ENCODE results near the gene DOK6.

The DOK6 gene

GRCh38 chr18:69686861-69687260, 286.2 kb downstream of the DOK6 start:
- Histone ChIP-seq H3K4me3 (ENCODE audit: low read length) (no peak overlapping the region), H3K9ac (ENCODE audit: low read depth, low read length) (no peak overlapping the region), H3K9me3 (ENCODE audit: insufficient read depth, low read depth, low read length) (no peaks in the 10 kb centered on the region), H3K36me3 (ENCODE audit: insufficient read depth, low read length) (no peaks in the 10 kb centered on the region), H3K4me1 (ENCODE audit: insufficient read depth, low read length) (0 out of 2 replicates have a peak, but pooled peaks cover 5% of the 10 kb centered on the region), H3K27me3 (ENCODE audit: insufficient read depth, low read length) (no peaks in the 10 kb centered on the region), H3K27ac (ENCODE audit: low read depth, low read length) (no peak overlapping the region)
- WGBS = no CpG with 5 or more reads among the region's 1 CpG

GRCh38 chr18:69689121-69689759, 288.6 kb downstream of the DOK6 start:
- H3K27me3 ChIP-seq (ENCODE audit: insufficient read depth, low read length) = no peaks in the 10 kb centered on the region
- no peaks in the 10 kb centered on the region for H3K9me3 ChIP-seq (ENCODE audit: insufficient read depth, low read depth, low read length)
- H3K27ac ChIP-seq (ENCODE audit: low read depth, low read length) = no peak overlapping the region
- H3K9ac ChIP-seq (ENCODE audit: low read depth, low read length) = no peak overlapping the region
- H3K4me3 ChIP-seq (ENCODE audit: low read length) = no peak overlapping the region
- no peaks in the 10 kb centered on the region for H3K36me3 ChIP-seq (ENCODE audit: insufficient read depth, low read length)
- no peaks in the 10 kb centered on the region for H3K4me1 ChIP-seq (ENCODE audit: insufficient read depth, low read length)
- 100% methylated on average over 1 of the region's 2 CpGs for WGBS

GRCh38 chr18:69691008-69691760, 290.5 kb downstream of the DOK6 start:
- Histone ChIP-seq H3K27ac (ENCODE audit: low read depth, low read length) (no peak overlapping the region), H3K4me1 (ENCODE audit: insufficient read depth, low read length) (no peaks in the 10 kb centered on the region), H3K4me3 (ENCODE audit: low read length) (no peak overlapping the region), H3K36me3 (ENCODE audit: insufficient read depth, low read length) (no peaks in the 10 kb centered on the region), H3K9me3 (ENCODE audit: insufficient read depth, low read depth, low read length) (no peaks in the 10 kb centered on the region), H3K27me3 (ENCODE audit: insufficient read depth, low read length) (no peaks in the 10 kb centered on the region), H3K9ac (ENCODE audit: low read depth, low read length) (no peak overlapping the region)
- 84% methylated on average over 2 of the region's 5 CpGs for WGBS

GRCh38 chr18:69697069-69697468, 296.4 kb downstream of the DOK6 start:
- Histone ChIP-seq H3K27ac (ENCODE audit: low read depth, low read length) (no peak overlapping the region), H3K27me3 (ENCODE audit: insufficient read depth, low read length) (no peaks in the 10 kb centered on the region), H3K9ac (ENCODE audit: low read depth, low read length) (no peak overlapping the region), H3K4me3 (ENCODE audit: low read length) (no peak overlapping the region), H3K36me3 (ENCODE audit: insufficient read depth, low read length) (no peaks in the 10 kb centered on the region), H3K4me1 (ENCODE audit: insufficient read depth, low read length) (no peaks in the 10 kb centered on the region), H3K9me3 (ENCODE audit: insufficient read depth, low read depth, low read length) (no peaks in the 10 kb centered on the region)

GRCh38 chr18:69697689-69698088, 297.0 kb downstream of the DOK6 start:
- 98% methylated on average over 2 of the region's 3 CpGs for WGBS
- H3K9ac ChIP-seq (ENCODE audit: low read depth, low read length) = no peak overlapping the region
- no peaks in the 10 kb centered on the region for H3K9me3 ChIP-seq (ENCODE audit: insufficient read depth, low read depth, low read length)
- H3K4me1 ChIP-seq (ENCODE audit: insufficient read depth, low read length) = no peaks in the 10 kb centered on the region
- H3K4me3 ChIP-seq (ENCODE audit: low read length) = no peak overlapping the region
- H3K27me3 ChIP-seq (ENCODE audit: insufficient read depth, low read length) = no peaks in the 10 kb centered on the region
- H3K27ac ChIP-seq (ENCODE audit: low read depth, low read length) = no peak overlapping the region
- H3K36me3 ChIP-seq (ENCODE audit: insufficient read depth, low read length) = no peaks in the 10 kb centered on the region

- Histone ChIP-seq H3K4me1 (ENCODE audit: insufficient read depth, low read length) (peaks cover 9% of the 10 kb centered on the region), H3K27me3 (ENCODE audit: insufficient read depth, low read length) (peaks cover 20% of the 10 kb centered on the region), H3K9me3 (ENCODE audit: insufficient read depth, low read depth, low read length) (no peaks in the 10 kb centered on the region), H3K4me3 (ENCODE audit: low read length) (no peak overlapping the region), H3K36me3 (ENCODE audit: insufficient read depth, low read length) (no peaks in the 10 kb centered on the region), H3K9ac (ENCODE audit: low read depth, low read length) (no peak overlapping the region), H3K27ac (ENCODE audit: low read depth, low read length) (no peak overlapping the region)
- WGBS = 100% methylated on average over 1 of the region's 2 CpGs
Observed at GRCh38 chr18:69701305-69701704, 300.6 kb downstream of the DOK6 start.

GRCh38 chr18:69703461-69703860, 302.8 kb downstream of the DOK6 start:
- Histone ChIP-seq H3K27ac (ENCODE audit: low read depth, low read length) (no peak overlapping the region), H3K36me3 (ENCODE audit: insufficient read depth, low read length) (no peaks in the 10 kb centered on the region), H3K4me1 (ENCODE audit: insufficient read depth, low read length) (peaks cover 9% of the 10 kb centered on the region), H3K27me3 (ENCODE audit: insufficient read depth, low read length) (peaks cover 29% of the 10 kb centered on the region), H3K9me3 (ENCODE audit: insufficient read depth, low read depth, low read length) (no peaks in the 10 kb centered on the region), H3K9ac (ENCODE audit: low read depth, low read length) (no peak overlapping the region), H3K4me3 (ENCODE audit: low read length) (no peak overlapping the region)

GRCh38 chr18:69705987-69706386, 305.3 kb downstream of the DOK6 start:
- Histone ChIP-seq H3K27me3 (ENCODE audit: insufficient read depth, low read length) (peaks cover 29% of the 10 kb centered on the region), H3K9me3 (ENCODE audit: insufficient read depth, low read depth, low read length) (no peaks in the 10 kb centered on the region), H3K4me1 (ENCODE audit: insufficient read depth, low read length) (peaks cover 9% of the 10 kb centered on the region), H3K9ac (ENCODE audit: low read depth, low read length) (no peak overlapping the region), H3K36me3 (ENCODE audit: insufficient read depth, low read length) (no peaks in the 10 kb centered on the region), H3K4me3 (ENCODE audit: low read length) (no peak overlapping the region), H3K27ac (ENCODE audit: low read depth, low read length) (peak overlapping the region; percentile 16; the same call in 1 of the 2 replicates)
- 48% methylated on average over 2 of the region's 2 CpGs for WGBS

- WGBS = 88% methylated on average over 7 of the region's 7 CpGs
- Histone ChIP-seq H3K27me3 (ENCODE audit: insufficient read depth, low read length) (peaks cover 21% of the 10 kb centered on the region), H3K27ac (ENCODE audit: low read depth, low read length) (no peak overlapping the region)
Observed at GRCh38 chr18:69708844-69709243, 308.2 kb downstream of the DOK6 start.

GRCh38 chr18:69715191-69715795, 314.6 kb downstream of the DOK6 start:
- H3K9ac ChIP-seq (ENCODE audit: low read depth, low read length) = no peak overlapping the region
- no peaks in the 10 kb centered on the region for H3K27me3 ChIP-seq (ENCODE audit: insufficient read depth, low read length)
- H3K36me3 ChIP-seq (ENCODE audit: insufficient read depth, low read length) = no peaks in the 10 kb centered on the region
- no peaks in the 10 kb centered on the region; the same call in 1 of the 2 replicates for H3K4me1 ChIP-seq (ENCODE audit: insufficient read depth, low read length)
- no peak overlapping the region for H3K27ac ChIP-seq (ENCODE audit: low read depth, low read length)
- 97% methylated on average over 7 of the region's 7 CpGs for WGBS
- no peak overlapping the region for H3K4me3 ChIP-seq (ENCODE audit: low read length)
- H3K9me3 ChIP-seq (ENCODE audit: insufficient read depth, low read depth, low read length) = peaks cover 26% of the 10 kb centered on the region

More at GRCh38 chr18:69708844-69709243, 308.2 kb downstream of the DOK6 start:
- H3K9me3 ChIP-seq (ENCODE audit: insufficient read depth, low read depth, low read length) = no peaks in the 10 kb centered on the region
- H3K9ac ChIP-seq (ENCODE audit: low read depth, low read length) = no peak overlapping the region
- no peak overlapping the region for H3K4me3 ChIP-seq (ENCODE audit: low read length)
- no peaks in the 10 kb centered on the region for H3K36me3 ChIP-seq (ENCODE audit: insufficient read depth, low read length)
- H3K4me1 ChIP-seq (ENCODE audit: insufficient read depth, low read length) = peaks cover 9% of the 10 kb centered on the region

GRCh38 chr18:69717586-69717985, 316.9 kb downstream of the DOK6 start:
- no CpG with 5 or more reads among the region's 2 CpGs for WGBS
- peaks cover 28% of the 10 kb centered on the region for H3K9me3 ChIP-seq (ENCODE audit: insufficient read depth, low read depth, low read length)
- H3K4me1 ChIP-seq (ENCODE audit: insufficient read depth, low read length) = no peaks in the 10 kb centered on the region; the same call in 1 of the 2 replicates
- H3K9ac ChIP-seq (ENCODE audit: low read depth, low read length) = no peak overlapping the region
- H3K36me3 ChIP-seq (ENCODE audit: insufficient read depth, low read length) = no peaks in the 10 kb centered on the region
- H3K27ac ChIP-seq (ENCODE audit: low read depth, low read length) = no peak overlapping the region
- no peaks in the 10 kb centered on the region for H3K27me3 ChIP-seq (ENCODE audit: insufficient read depth, low read length)
- no peak overlapping the region for H3K4me3 ChIP-seq (ENCODE audit: low read length)

Measured in HUES64 (cell line).